Measurements from ENCODE around the gene GRB7.

The GRB7 gene

GRCh38 chr17:39772987-39773934 lies 35.5 kb downstream of the GRB7 start:
- no peak for DNase-seq (ENCODE audit: low read depth, low spot score)

GRCh38 chr17:39774047-39774446 lies 36.3 kb downstream of the GRB7 start:
- DNase-seq (ENCODE audit: low read depth, low spot score): no peak

- no peak for DNase-seq (ENCODE audit: low read depth, low spot score)
Measured at GRCh38 chr17:39775031-39775430, 37.3 kb downstream of the GRB7 start.

GRCh38 chr17:39776252-39776651 lies 38.5 kb downstream of the GRB7 start:
- DNase-seq (ENCODE audit: low read depth, low spot score): no peak

GRCh38 chr17:39777534-39778365 lies 40.0 kb downstream of the GRB7 start:
- DNase-seq (ENCODE audit: low read depth, low spot score): no peak

- DNase-seq (ENCODE audit: low read depth, low spot score): no peak
Measured at GRCh38 chr17:39781031-39781860, 43.5 kb downstream of the GRB7 start.

GRCh38 chr17:39781861-39782213 lies 44.1 kb downstream of the GRB7 start:
- no peak for DNase-seq (ENCODE audit: low read depth, low spot score)

- DNase-seq (ENCODE audit: low read depth, low spot score): no peak
Measured at GRCh38 chr17:39782481-39782880, 44.7 kb downstream of the GRB7 start.

GRCh38 chr17:39782980-39783379 lies 45.2 kb downstream of the GRB7 start:
- DNase-seq (ENCODE audit: low read depth, low spot score): no peak

- DNase-seq (ENCODE audit: low read depth, low spot score): no peak
Measured at GRCh38 chr17:39787041-39787440, 49.3 kb downstream of the GRB7 start.

- no peak for DNase-seq (ENCODE audit: low read depth, low spot score)
Measured at GRCh38 chr17:39787743-39788484, 50.2 kb downstream of the GRB7 start.

- no peak for DNase-seq (ENCODE audit: low read depth, low spot score)
Measured at GRCh38 chr17:39791111-39791992, 53.6 kb downstream of the GRB7 start.

- no peak for DNase-seq (ENCODE audit: low read depth, low spot score)
Measured at GRCh38 chr17:39792526-39793221, 54.9 kb downstream of the GRB7 start.

GRCh38 chr17:39793301-39793872 lies 55.6 kb downstream of the GRB7 start:
- no peak for DNase-seq (ENCODE audit: low read depth, low spot score)

- no peak for DNase-seq (ENCODE audit: low read depth, low spot score)
Measured at GRCh38 chr17:39794249-39794970, 56.7 kb downstream of the GRB7 start.
